Midbrain (tissue), 1 donor: ENCODE results near the gene MACIR.

Source experiments
- DNase-seq: peaks from one replicate; lab custom pipeline; 2025; lab: John Stamatoyannopoulos, UW

The MACIR gene

GRCh38 chr5:103245761-103246160 is 12.8 kb upstream of the MACIR start:
- no peak for DNase-seq

- DNase-seq = no peak
Observed at GRCh38 chr5:103247118-103247517, 11.4 kb upstream of the MACIR start.

GRCh38 chr5:103249068-103249467 is 9.5 kb upstream of the MACIR start:
- DNase-seq = no peak

- DNase-seq = no peak
Observed at GRCh38 chr5:103254921-103255320, 3.6 kb upstream of the MACIR start.

GRCh38 chr5:103255691-103256090 is 2.9 kb upstream of the MACIR start:
- no peak for DNase-seq

- peak; percentile 55 for DNase-seq
Observed at GRCh38 chr5:103256178-103256577, 2.4 kb upstream of the MACIR start.

- DNase-seq = peak; percentile 70
Observed at GRCh38 chr5:103258957-103259704, 568 bp downstream of the MACIR start.

GRCh38 chr5:103259705-103260355 is 1.3 kb downstream of the MACIR start:
- no peak for DNase-seq

GRCh38 chr5:103260951-103261350 is 2.4 kb downstream of the MACIR start:
- DNase-seq = no peak

GRCh38 chr5:103262422-103262871 is 3.9 kb downstream of the MACIR start:
- no peak for DNase-seq

- DNase-seq = no peak
Observed at GRCh38 chr5:103263054-103263453, 4.5 kb downstream of the MACIR start.

GRCh38 chr5:103264508-103264907 is 5.9 kb downstream of the MACIR start:
- DNase-seq = no peak

- no peak for DNase-seq
Observed at GRCh38 chr5:103270581-103270980, 12.0 kb downstream of the MACIR start.

GRCh38 chr5:103271570-103272289 is 13.2 kb downstream of the MACIR start:
- no peak for DNase-seq

GRCh38 chr5:103272377-103272776 is 13.8 kb downstream of the MACIR start:
- DNase-seq = no peak

GRCh38 chr5:103273952-103274351 is 15.4 kb downstream of the MACIR start:
- DNase-seq = no peak

GRCh38 chr5:103275851-103276250 is 17.3 kb downstream of the MACIR start:
- no peak for DNase-seq

- no peak for DNase-seq
Observed at GRCh38 chr5:103280967-103281366, 22.4 kb downstream of the MACIR start.

- no peak for DNase-seq
Observed at GRCh38 chr5:103283120-103283519, 24.6 kb downstream of the MACIR start.

GRCh38 chr5:103283869-103284268 is 25.3 kb downstream of the MACIR start:
- DNase-seq = no peak

- DNase-seq = peak; percentile 30
Observed at GRCh38 chr5:103286622-103287021, 28.1 kb downstream of the MACIR start.

- no peak for DNase-seq
Observed at GRCh38 chr5:103289024-103289423, 30.5 kb downstream of the MACIR start.

GRCh38 chr5:103290846-103291245 is 32.3 kb downstream of the MACIR start:
- DNase-seq = peak; percentile 72
